ELR (cell line): ENCODE results near the gene PROP1.
"Not testable (repeated sequence)": the region's sequence is repeated elsewhere in the genome, so short reads cannot be mapped to it uniquely, and the experiment has no call there.

Experiments used
- DNase-seq: peaks from one replicate; pipeline ENCODE4 v3.0.0-alpha.2; 2015; ENCODE audit warnings: low read depth

Gene PROP1

GRCh38 chr5:177995691-177996595 lies at the start of gene PROP1:
Gene PROP1 (minus strand): TSS chr5:177996242. CDS start chr5:177995933, 309 bp downstream.
- no peak for DNase-seq

GRCh38 chr5:178019379-178020030 lies 23.5 kb upstream of the PROP1 start:
- not testable (repeated sequence) for DNase-seq

- not testable (repeated sequence) for DNase-seq
These were observed 16.7 kb upstream of the PROP1 start for GRCh38 chr5:178012758-178013157.

GRCh38 chr5:178011816-178012554 lies 15.9 kb upstream of the PROP1 start:
- not testable (repeated sequence) for DNase-seq

- DNase-seq: not testable (repeated sequence)
These were observed 11.2 kb upstream of the PROP1 start for GRCh38 chr5:178007272-178007671.

GRCh38 chr5:178006536-178007231 lies 10.6 kb upstream of the PROP1 start:
- DNase-seq: not testable (repeated sequence)

GRCh38 chr5:178006181-178006535 lies 10.1 kb upstream of the PROP1 start:
- not testable (repeated sequence) for DNase-seq

GRCh38 chr5:177997846-177998245 lies 1.8 kb upstream of the PROP1 start:
- no peak for DNase-seq

- peak; percentile 23 for DNase-seq
These were observed 1.3 kb upstream of the PROP1 start for GRCh38 chr5:177997319-177997670.

GRCh38 chr5:177996660-177997318 lies 747 bp upstream of the PROP1 start:
- no peak for DNase-seq

GRCh38 chr5:177994561-177995190 lies 1.4 kb downstream of the PROP1 start:
- no peak for DNase-seq

GRCh38 chr5:177994063-177994462 lies 2.0 kb downstream of the PROP1 start:
- DNase-seq: no peak

GRCh38 chr5:177992466-177992865 lies 3.6 kb downstream of the PROP1 start:
- DNase-seq: no peak

- no peak for DNase-seq
These were observed 6.9 kb downstream of the PROP1 start for GRCh38 chr5:177988989-177989625.

GRCh38 chr5:177987326-177987725 lies 8.7 kb downstream of the PROP1 start:
- no peak for DNase-seq

- no peak for DNase-seq
These were observed 10.5 kb downstream of the PROP1 start for GRCh38 chr5:177985430-177986040.

GRCh38 chr5:177984584-177985206 lies 11.3 kb downstream of the PROP1 start:
- no peak for DNase-seq

- DNase-seq: no peak
These were observed 12.1 kb downstream of the PROP1 start for GRCh38 chr5:177983763-177984583.

- DNase-seq: no peak
These were observed 13.1 kb downstream of the PROP1 start for GRCh38 chr5:177982956-177983355.
